Cardiac fibroblast (primary cell): ENCODE data around the gene PPARA.

ENCODE experiments used
- DNase-seq, 2 donors: peaks; one replicate each; pipeline versions ENCODE4 v3.0.0 to v3.0.0-alpha.2; 2010; ENCODE audit warnings: low read depth in 2 of 2
- H3K4me3 ChIP-seq, 2 donors: replicated peaks in 1 of 2; 1 replicate in 1 of 2; 2 replicates in 1 of 2; pipeline ENCODE4 v1.5.1; 2011; ENCODE audit warnings: low read depth in 2 of 2, low read length in 2 of 2, mild to moderate bottlenecking in 2 of 2, moderate library complexity in 1 of 2
- CTCF ChIP-seq: IDR thresholded peaks from one replicate; pipeline ENCODE4 v1.5.1; 2011; ENCODE audit warnings: low read depth, mild to moderate bottlenecking, low read length, inconsistent platforms

The PPARA gene

GRCh38 chr22:46233231-46233630, 82.9 kb downstream of the PPARA start:
- H3K4me3 ChIP-seq: no peak overlapping the region
- no peak for TF ChIP-seq CTCF
- peak; percentile 30 to 53 for DNase-seq

GRCh38 chr22:46234969-46235368, 84.6 kb downstream of the PPARA start:
- no peak for TF ChIP-seq CTCF
- DNase-seq: no peak
- H3K4me3 ChIP-seq: no peak overlapping the region

GRCh38 chr22:46237453-46238124, 87.3 kb downstream of the PPARA start:
- no peak for TF ChIP-seq CTCF
- DNase-seq: no peak
- no peak overlapping the region for H3K4me3 ChIP-seq

- no peak overlapping the region for H3K4me3 ChIP-seq
- no peak for DNase-seq
- TF ChIP-seq CTCF: no peak
Observed at GRCh38 chr22:46238541-46238940, 88.2 kb downstream of the PPARA start.

- no peak overlapping the region for H3K4me3 ChIP-seq
- TF ChIP-seq CTCF: no peak
- no peak for DNase-seq
Observed at GRCh38 chr22:46239261-46240048, 89.1 kb downstream of the PPARA start.

- TF ChIP-seq CTCF: no peak
- DNase-seq: no peak
- no peak overlapping the region for H3K4me3 ChIP-seq
Observed at GRCh38 chr22:46240073-46240472, 89.7 kb downstream of the PPARA start.
